Measurements from ENCODE around the gene ARHGAP26. TPM values are rescaled to one million over a fixed set of nuclear protein-coding genes. Genes with fewer than 3 reads are reported as not detected.

The ARHGAP26 gene
- 7.1 TPM for total RNA-seq

- ATAC-seq = peak; percentile 99
Measured at GRCh38 chr5:142769793-142770649, at the start of gene ARHGAP26. Gene ARHGAP26 (plus strand): TSS chr5:142770377. CDS start chr5:142770762, 385 bp downstream.

GRCh38 chr5:142720641-142721271 is 49.4 kb upstream of the ARHGAP26 start:
- ATAC-seq = peak; percentile 78

GRCh38 chr5:142722146-142722545 is 48.0 kb upstream of the ARHGAP26 start:
- no peak for ATAC-seq

GRCh38 chr5:142722896-142723295 is 47.3 kb upstream of the ARHGAP26 start:
- ATAC-seq = no peak

- no peak for ATAC-seq
Measured at GRCh38 chr5:142724821-142725220, 45.4 kb upstream of the ARHGAP26 start.

GRCh38 chr5:142725231-142726187 is 44.7 kb upstream of the ARHGAP26 start:
- ATAC-seq = no peak

- ATAC-seq = no peak
Measured at GRCh38 chr5:142726188-142726731, 43.9 kb upstream of the ARHGAP26 start.

- no peak for ATAC-seq
Measured at GRCh38 chr5:142727735-142728047, 42.5 kb upstream of the ARHGAP26 start.

- ATAC-seq = no peak
Measured at GRCh38 chr5:142735323-142736246, 34.6 kb upstream of the ARHGAP26 start.

GRCh38 chr5:142736247-142736632 is 33.9 kb upstream of the ARHGAP26 start:
- no peak for ATAC-seq

GRCh38 chr5:142737179-142737578 is 33.0 kb upstream of the ARHGAP26 start:
- ATAC-seq = no peak

- peak; percentile 57 for ATAC-seq
Measured at GRCh38 chr5:142740474-142741242, 29.5 kb upstream of the ARHGAP26 start.

- no peak for ATAC-seq
Measured at GRCh38 chr5:142743592-142744441, 26.4 kb upstream of the ARHGAP26 start.

- no peak for ATAC-seq
Measured at GRCh38 chr5:142745268-142745667, 24.9 kb upstream of the ARHGAP26 start.

- no peak for ATAC-seq
Measured at GRCh38 chr5:142746532-142747433, 23.4 kb upstream of the ARHGAP26 start.

GRCh38 chr5:142748132-142748531 is 22.0 kb upstream of the ARHGAP26 start:
- no peak for ATAC-seq

GRCh38 chr5:142748568-142749249 is 21.5 kb upstream of the ARHGAP26 start:
- ATAC-seq = peak; percentile 44

GRCh38 chr5:142749321-142749720 is 20.9 kb upstream of the ARHGAP26 start:
- ATAC-seq = peak; percentile 67

Measured in esophagus mucosa (tissue), 1 donor.